Right atrium auricular region (tissue), 2 donors: ENCODE results near the gene PXMP2. TPM values are rescaled to one million over a fixed set of nuclear protein-coding genes. Genes with fewer than 3 reads are reported as not detected.
A peak's percentile ranks its signal among the peaks of the same experiment; 100 is the strongest.
"Not testable (repeated sequence)": the region's sequence is repeated elsewhere in the genome, so short reads cannot be mapped to it uniquely, and the experiment has no call there.

Experiments
- DNase-seq: peaks from one replicate; pipeline ENCODE4 v3.0.0-alpha.2; 2019; ENCODE audit warnings: low spot score
- H3K27ac ChIP-seq, 2 donors: fragments of 200-600 bp; sonication (generic); 1 replicate in 1 of 2; 2 replicates in 1 of 2; pipeline ENCODE4 v1.5.1; 2016 to 2019
- H3K27me3 ChIP-seq, 2 donors: fragments of 200-600 bp; sonication (generic); one replicate each; pipeline versions ENCODE4 v1.5.1 to v1.6.0; 2017 to 2019
- H3K36me3 ChIP-seq: fragments of 200-600 bp; sonication (generic); one replicate; pipeline ENCODE4 v1.5.1; 2016
- H3K4me1 ChIP-seq, 2 donors: fragments of 200-600 bp; sonication (generic); one replicate each; pipeline versions ENCODE4 v1.5.1 to v1.6.0; 2017 to 2019
- H3K4me3 ChIP-seq, 2 donors: fragments of 200-600 bp; sonication (generic); 1 replicate in 1 of 2; 2 replicates in 1 of 2; pipeline ENCODE4 v1.5.1; 2017 to 2019; ENCODE audit warnings: mild to moderate bottlenecking in 1 of 2, moderate library complexity in 1 of 2
- H3K9me3 ChIP-seq, 2 donors: fragments of 200-600 bp; sonication (generic); one replicate each; pipeline ENCODE4 v1.5.1; 2019
- CTCF ChIP-seq, 2 donors: fragments of 200-600 bp; sonication (generic); IDR thresholded peaks; one replicate each; pipeline ENCODE4 v1.5.1; 2019; ENCODE audit warnings: antibody characterized with exemption in 2 of 2
- total RNA-seq, 2 donors: library from RNA; depleted of rRNA; stranded (reverse); fragments of >200 nt; gene quantifications; one replicate each; pipeline ENCODE4 v1.1.0, GENCODE V29; 2016

The PXMP2 gene
- total RNA-seq, 2 donors from 2014 or later = 43.0 to 65.7 TPM

GRCh38 chr12:132677492-132677891 is 9.9 kb upstream of the PXMP2 start:
- H3K4me3 ChIP-seq = no peak overlapping the region
- no peak overlapping the region for H3K27ac ChIP-seq
- no peaks in the 10 kb centered on the region for H3K9me3 ChIP-seq
- H3K4me1 ChIP-seq = no peaks in the 10 kb centered on the region
- TF ChIP-seq CTCF (IDR thresholded peaks at IDR 0.05) = no peak
- DNase-seq = no peak
- peaks cover 28% of the 10 kb centered on the region for H3K36me3 ChIP-seq
- H3K27me3 ChIP-seq = no peaks in the 10 kb centered on the region

- Histone ChIP-seq H3K9me3 (no peaks in the 10 kb centered on the region), H3K36me3 (no peaks in the 10 kb centered on the region), H3K4me1 (peaks cover 0 to 15% of the 10 kb centered on the region in 2 donors), H3K27me3 (no peaks in the 10 kb centered on the region), H3K27ac (no peak overlapping the region), H3K4me3 (no peak overlapping the region)
- TF ChIP-seq CTCF (IDR thresholded peaks at IDR 0.05) = no peak
- no peak for DNase-seq
Observed at GRCh38 chr12:132685400-132685799, 2.0 kb upstream of the PXMP2 start.

- Histone ChIP-seq H3K4me1 (peaks cover 0 to 15% of the 10 kb centered on the region in 2 donors), H3K36me3 (no peaks in the 10 kb centered on the region), H3K4me3 (peak overlapping the region; percentile 71 to 74), H3K27me3 (no peaks in the 10 kb centered on the region), H3K27ac (peak overlapping the region; percentile 32 to 66), H3K9me3 (no peaks in the 10 kb centered on the region)
- no peak for TF ChIP-seq CTCF (IDR thresholded peaks at IDR 0.05)
- no peak for DNase-seq
Observed at GRCh38 chr12:132686825-132687210, 569 bp upstream of the PXMP2 start.

GRCh38 chr12:132689227-132689626 is 1.8 kb downstream of the PXMP2 start:
- H3K36me3 ChIP-seq = no peaks in the 10 kb centered on the region
- no peaks in the 10 kb centered on the region for H3K9me3 ChIP-seq
- H3K4me1 ChIP-seq = peaks cover 0 to 15% of the 10 kb centered on the region in 2 donors
- H3K27ac ChIP-seq = no peak overlapping the region
- no peak for DNase-seq
- H3K4me3 ChIP-seq = peak overlapping the region in 1 of 2 donors; percentile 30
- no peak for TF ChIP-seq CTCF (IDR thresholded peaks at IDR 0.05)
- H3K27me3 ChIP-seq = no peaks in the 10 kb centered on the region

GRCh38 chr12:132690112-132690511 is 2.7 kb downstream of the PXMP2 start:
- Histone ChIP-seq H3K27me3 (no peaks in the 10 kb centered on the region), H3K4me1 (peaks cover 0 to 15% of the 10 kb centered on the region in 2 donors), H3K4me3 (no peak overlapping the region), H3K27ac (no peak overlapping the region), H3K36me3 (no peaks in the 10 kb centered on the region), H3K9me3 (no peaks in the 10 kb centered on the region)
- DNase-seq = no peak
- no peak for TF ChIP-seq CTCF (IDR thresholded peaks at IDR 0.05)

GRCh38 chr12:132692030-132692429 is 4.6 kb downstream of the PXMP2 start:
- not testable (repeated sequence) for H3K9me3 ChIP-seq, H3K27ac ChIP-seq, H3K27me3 ChIP-seq, H3K4me1 ChIP-seq, DNase-seq, H3K4me3 ChIP-seq
- H3K36me3 ChIP-seq = peaks cover 12% of the 10 kb centered on the region

- H3K36me3 ChIP-seq = peaks cover 21% of the 10 kb centered on the region
- not testable (repeated sequence) for H3K4me1 ChIP-seq, H3K4me3 ChIP-seq, DNase-seq, H3K27me3 ChIP-seq, H3K9me3 ChIP-seq
- H3K27ac ChIP-seq = peak overlapping the region; percentile 69
Observed at GRCh38 chr12:132694888-132695287, 7.5 kb downstream of the PXMP2 start.
